Neuronal stem cell (in vitro differentiated cells): ENCODE data around the gene ANKH.

Experiments
- DNase-seq: peaks from one replicate; pipeline ENCODE4 v3.0.0-alpha.2; 2013; ENCODE audit warnings: low spot score
- H2AFZ ChIP-seq: one replicate; pipeline ENCODE4 v1.6.1; 2013; ENCODE audit warnings: mild to moderate bottlenecking, low read length, inconsistent platforms
- H2AK5ac ChIP-seq: 2 replicates; pipeline ENCODE4 v1.6.1; 2013; ENCODE audit warnings: low read depth, mild to moderate bottlenecking, inconsistent platforms, low read length, moderate library complexity, mixed read lengths
- H2BK120ac ChIP-seq: 2 replicates; pipeline ENCODE4 v1.6.1; 2013; ENCODE audit warnings: low read depth, mild to moderate bottlenecking, inconsistent platforms, low read length, moderate library complexity, mixed read lengths
- H2BK12ac ChIP-seq: one replicate; pipeline ENCODE4 v1.6.1; 2013; ENCODE audit warnings: low read length, inconsistent platforms
- H2BK15ac ChIP-seq: 2 replicates; pipeline ENCODE4 v1.6.1; 2013; ENCODE audit warnings: mild to moderate bottlenecking, low read length, inconsistent platforms, mixed read lengths
- H2BK5ac ChIP-seq: one replicate; pipeline ENCODE4 v1.6.1; 2013; ENCODE audit warnings: inconsistent platforms, mild to moderate bottlenecking, low read length, moderate library complexity
- H3K14ac ChIP-seq: one replicate; pipeline ENCODE4 v1.6.1; 2013; ENCODE audit warnings: low read length, inconsistent platforms
- H3K18ac ChIP-seq: 2 replicates; pipeline ENCODE4 v1.6.1; 2013; ENCODE audit warnings: low read length, inconsistent platforms
- H3K23ac ChIP-seq: 2 replicates; pipeline ENCODE4 v1.6.1; 2013; ENCODE audit warnings: low read depth, mild to moderate bottlenecking, mixed read lengths, low read length, inconsistent platforms; ENCODE audit not compliant: poor library complexity
- H3K27ac ChIP-seq: replicated peaks from 3 replicates; pipeline ENCODE4 v1.5.1; 2013; ENCODE audit warnings: low read length, inconsistent platforms
- H3K27me3 ChIP-seq, 3 experiments: 2 replicates each; pipeline ENCODE4 v1.6.1; 2013; ENCODE audit warnings: low read length in 3 of 3, mild to moderate bottlenecking in 2 of 3, inconsistent platforms in 1 of 3, low read depth in 1 of 3, mixed read lengths in 1 of 3, moderate library complexity in 1 of 3; ENCODE audit not compliant: control insufficient read depth in 3 of 3, insufficient read depth in 3 of 3
- H3K36me3 ChIP-seq, 2 donors: replicated peaks in 1 of 2; 2 replicates each; pipeline ENCODE4 v1.6.1; 2013; ENCODE audit warnings: low read length in 2 of 2; ENCODE audit not compliant: control insufficient read depth in 2 of 2, insufficient read depth in 2 of 2
- H3K4ac ChIP-seq: 2 replicates; pipeline ENCODE4 v1.6.1; 2013; ENCODE audit warnings: inconsistent platforms, mild to moderate bottlenecking, low read length, moderate library complexity
- H3K4me1 ChIP-seq, 2 donors: 1 replicate in 1 of 2; 2 replicates in 1 of 2; pipeline ENCODE4 v1.6.1; 2013; ENCODE audit warnings: low read length in 2 of 2, low read depth in 1 of 2; ENCODE audit not compliant: control insufficient read depth in 2 of 2, insufficient read depth in 1 of 2
- H3K4me2 ChIP-seq: one replicate; pipeline ENCODE4 v1.6.1; 2013; ENCODE audit warnings: mild to moderate bottlenecking, low read length, inconsistent platforms; ENCODE audit not compliant: insufficient read depth, poor library complexity, severe bottlenecking
- H3K4me3 ChIP-seq, 2 donors: 2 replicates each; pipeline ENCODE4 v1.5.1; 2013; ENCODE audit warnings: low read length in 2 of 2, mild to moderate bottlenecking in 2 of 2, inconsistent platforms in 1 of 2, moderate library complexity in 1 of 2
- H3K79me1 ChIP-seq: one replicate; pipeline ENCODE4 v1.6.1; 2013; ENCODE audit warnings: low read depth, mild to moderate bottlenecking, inconsistent platforms, low read length, moderate library complexity
- H3K9ac ChIP-seq: one replicate; pipeline ENCODE4 v1.6.1; 2013; ENCODE audit warnings: mild to moderate bottlenecking, low read depth, low read length, inconsistent platforms; ENCODE audit not compliant: poor library complexity
- H3K9me3 ChIP-seq, 2 donors: replicated peaks in 1 of 2; 2 replicates each; pipeline versions ENCODE3 to v1.6.1; 2013; ENCODE audit warnings: low read length in 2 of 2, mild to moderate bottlenecking in 2 of 2, inconsistent platforms in 1 of 2, low read depth in 1 of 2, mixed read lengths in 1 of 2, moderate library complexity in 1 of 2; ENCODE audit not compliant: control insufficient read depth in 2 of 2, insufficient read depth in 1 of 2
- H4K8ac ChIP-seq: one replicate; pipeline ENCODE4 v1.6.1; 2013; ENCODE audit warnings: low read depth, mild to moderate bottlenecking, inconsistent platforms, low read length, moderate library complexity
- H4K91ac ChIP-seq: one replicate; pipeline ENCODE4 v1.6.1; 2013; ENCODE audit warnings: low read length, low read depth, mild to moderate bottlenecking, inconsistent platforms; ENCODE audit not compliant: poor library complexity
- WGBS, 2 donors: extraction: QIAGEN DNeasy Blood & Tissue Kit; methylation state at CpG; one replicate each; pipeline ENCODE4 v1.1.7; 2013; ENCODE audit warnings: missing lambda C conversion rate in 2 of 2, mixed read lengths in 1 of 2; ENCODE audit not compliant: insufficient read length in 2 of 2, insufficient replicate concordance in 1 of 2; ENCODE audit errors: extremely low coverage in 2 of 2; 5-methylcytosine and 5-hydroxymethylcytosine counted together

The ANKH gene

GRCh38 chr5:14912206-14912605 is 40.6 kb upstream of the ANKH start:
- no peak for DNase-seq
- H2AK5ac ChIP-seq: no peak overlapping the region
- H3K4me3 ChIP-seq: no peak overlapping the region
- no peaks in the 10 kb centered on the region for H3K4me1 ChIP-seq
- no peak overlapping the region for H2BK120ac ChIP-seq
- no peak overlapping the region for H3K18ac ChIP-seq
- H3K14ac ChIP-seq: no peak overlapping the region
- no peak overlapping the region for H2BK15ac ChIP-seq
- no peaks in the 10 kb centered on the region for H3K79me1 ChIP-seq
- no peaks in the 10 kb centered on the region for H3K36me3 ChIP-seq
- no CpG with 5 or more reads among the region's 7 CpGs for WGBS, 2 donors
- H3K27me3 ChIP-seq: peaks cover 0 to 3% (median 0%) of the 10 kb centered on the region in 3 experiments
- H3K9ac ChIP-seq: no peak overlapping the region
- no peak overlapping the region for H4K8ac ChIP-seq
- H3K4ac ChIP-seq: no peak overlapping the region
- H3K4me2 ChIP-seq: no peak overlapping the region
- H2BK5ac ChIP-seq: no peak overlapping the region
- no peak overlapping the region for H2AFZ ChIP-seq
- H3K9me3 ChIP-seq: no peaks in the 10 kb centered on the region
- H4K91ac ChIP-seq: no peak overlapping the region
- no peak overlapping the region for H2BK12ac ChIP-seq
- H3K27ac ChIP-seq: no peak overlapping the region
- no peak overlapping the region for H3K23ac ChIP-seq

GRCh38 chr5:14909369-14909768 is 37.8 kb upstream of the ANKH start:
- Histone ChIP-seq H3K23ac (no peak overlapping the region), H3K4ac (no peak overlapping the region), H2AK5ac (no peak overlapping the region), H3K27ac (no peak overlapping the region), H3K18ac (no peak overlapping the region), H4K91ac (no peak overlapping the region), H3K79me1 (no peaks in the 10 kb centered on the region), H3K4me3 (no peak overlapping the region), H3K9ac (no peak overlapping the region), H3K27me3 (no peaks in the 10 kb centered on the region), H3K4me1 (no peaks in the 10 kb centered on the region), H3K4me2 (no peak overlapping the region), H3K9me3 (peaks cover 0 to 2% of the 10 kb centered on the region in 2 donors), H2BK12ac (no peak overlapping the region), H3K14ac (no peak overlapping the region), H2BK5ac (no peak overlapping the region), H2BK15ac (no peak overlapping the region), H3K36me3 (no peaks in the 10 kb centered on the region), H2BK120ac (no peak overlapping the region), H2AFZ (no peak overlapping the region), H4K8ac (no peak overlapping the region)
- WGBS, 2 donors: no CpG with 5 or more reads among the region's 2 CpGs
- no peak for DNase-seq

GRCh38 chr5:14908172-14908571 is 36.6 kb upstream of the ANKH start:
- Histone ChIP-seq H2BK15ac (no peak overlapping the region), H2AFZ (no peak overlapping the region), H3K27me3 (no peaks in the 10 kb centered on the region), H3K9me3 (peaks cover 0 to 2% of the 10 kb centered on the region in 2 donors), H2AK5ac (no peak overlapping the region), H2BK12ac (no peak overlapping the region), H3K4ac (no peak overlapping the region), H3K4me3 (no peak overlapping the region), H3K36me3 (no peaks in the 10 kb centered on the region), H2BK120ac (no peak overlapping the region), H3K4me1 (no peaks in the 10 kb centered on the region), H3K27ac (no peak overlapping the region), H4K8ac (no peak overlapping the region), H3K14ac (no peak overlapping the region), H3K79me1 (no peaks in the 10 kb centered on the region), H2BK5ac (no peak overlapping the region), H3K9ac (no peak overlapping the region), H3K18ac (no peak overlapping the region), H3K4me2 (no peak overlapping the region), H4K91ac (no peak overlapping the region), H3K23ac (no peak overlapping the region)
- no CpG with 5 or more reads among the region's 6 CpGs for WGBS, 2 donors
- DNase-seq: no peak

GRCh38 chr5:14906628-14907027 is 35.0 kb upstream of the ANKH start:
- no peaks in the 10 kb centered on the region for H3K36me3 ChIP-seq
- no peak overlapping the region for H2BK15ac ChIP-seq
- no peak overlapping the region for H2AK5ac ChIP-seq
- no peaks in the 10 kb centered on the region for H3K79me1 ChIP-seq
- DNase-seq: no peak
- H2BK120ac ChIP-seq: no peak overlapping the region
- H2BK12ac ChIP-seq: no peak overlapping the region
- WGBS, 2 donors: no CpG with 5 or more reads among the region's 3 CpGs
- no peak overlapping the region for H3K14ac ChIP-seq
- no peak overlapping the region for H4K8ac ChIP-seq
- no peak overlapping the region for H3K18ac ChIP-seq
- no peaks in the 10 kb centered on the region for H3K4me1 ChIP-seq
- no peak overlapping the region for H3K27ac ChIP-seq
- peaks cover 0 to 2% of the 10 kb centered on the region in 2 donors for H3K9me3 ChIP-seq
- H3K4me2 ChIP-seq: no peak overlapping the region
- H3K4ac ChIP-seq: no peak overlapping the region
- no peaks in the 10 kb centered on the region for H3K27me3 ChIP-seq
- H2AFZ ChIP-seq: no peak overlapping the region
- H4K91ac ChIP-seq: no peak overlapping the region
- H3K23ac ChIP-seq: no peak overlapping the region
- no peak overlapping the region for H3K4me3 ChIP-seq
- no peak overlapping the region for H2BK5ac ChIP-seq
- no peak overlapping the region for H3K9ac ChIP-seq
